PC-9 (cell line): ENCODE results near the gene URGCP. TPM values are rescaled to one million over a fixed set of nuclear protein-coding genes. Genes with fewer than 3 reads are reported as not detected.

Source experiments
- BruUV-seq: library from RNA; stranded (reverse); fragments of 400-500 nt; replicated peaks from 2 replicates; lab custom pipeline; 2021; lab: Mats Ljungman, UMichigan
- CTCF ChIA-PET: fragments of 300-600 bp; sonication (Branson Sonifier 250); formaldehyde crosslinking; loops from one replicate; lab custom pipeline; 2022; ENCODE audit warnings: antibody characterized with exemption; lab: Charles Lee
- POLR2A ChIA-PET: fragments of 300-600 bp; sonication (Branson Sonifier 250); formaldehyde crosslinking; loops from one replicate; lab custom pipeline; 2022; ENCODE audit warnings: antibody characterized with exemption; ENCODE audit not compliant: unreplicated experiment; lab: Charles Lee
- DNase-seq, 2 experiments: peaks; one replicate each; pipeline versions ENCODE4 v3.0.0 to v3.0.0-alpha.2; 2015 to 2022; ENCODE audit warnings: mixed read lengths in 1 of 2
- H2AFZ ChIP-seq: fragments of 200-600 bp; sonication (generic); 2 replicates; pipeline ENCODE4 v1.8.1; 2017; ENCODE audit warnings: antibody characterized with exemption
- H3F3A ChIP-seq: fragments of 200-600 bp; sonication (generic); 2 replicates; pipeline ENCODE4 v1.8.1; 2017; ENCODE audit warnings: antibody characterized with exemption, mild to moderate bottlenecking, low read depth; ENCODE audit not compliant: insufficient read depth
- H3K27ac ChIP-seq: fragments of 200-600 bp; sonication (generic); 2 replicates; pipeline ENCODE4 v1.6.1; 2016; ENCODE audit warnings: mixed run types
- H3K27me3 ChIP-seq: fragments of 200-600 bp; sonication (generic); 2 replicates; pipeline ENCODE4 v1.6.1; 2016; ENCODE audit warnings: low read depth, mixed run types; ENCODE audit not compliant: insufficient read depth
- H3K36me3 ChIP-seq: fragments of 200-600 bp; sonication (generic); 2 replicates; pipeline ENCODE4 v1.6.1; 2016; ENCODE audit warnings: low read depth, mixed run types
- H3K4me1 ChIP-seq: fragments of 200-600 bp; sonication (generic); replicated peaks from 2 replicates; pipeline ENCODE4 v1.6.1; 2016; ENCODE audit warnings: mixed run types; ENCODE audit not compliant: insufficient read depth
- H3K4me2 ChIP-seq: fragments of 200-600 bp; sonication (generic); 2 replicates; pipeline ENCODE4 v1.6.1; 2017; ENCODE audit warnings: mixed run types
- H3K4me3 ChIP-seq: fragments of 200-600 bp; sonication (generic); 2 replicates; pipeline ENCODE4 v1.6.1; 2016; ENCODE audit warnings: mixed run types
- H3K79me2 ChIP-seq: fragments of 200-600 bp; sonication (generic); 2 replicates; pipeline ENCODE4 v1.6.1; 2017; ENCODE audit warnings: low read depth, mixed run types
- H3K9me2 ChIP-seq: fragments of 200-600 bp; sonication (generic); 2 replicates; pipeline ENCODE4 v1.8.1; 2017; ENCODE audit warnings: mild to moderate bottlenecking; ENCODE audit not compliant: insufficient read depth
- H3K9me3 ChIP-seq: fragments of 200-600 bp; sonication (generic); 2 replicates; pipeline ENCODE4 v1.8.1; 2016; ENCODE audit warnings: low read depth; ENCODE audit not compliant: insufficient read depth
- H4K20me1 ChIP-seq: fragments of 200-600 bp; sonication (generic); 2 replicates; pipeline ENCODE4 v1.8.1; 2017; ENCODE audit not compliant: insufficient read depth
- EZH2 ChIP-seq: fragments of 200-600 bp; sonication (generic); IDR thresholded peaks from 2 replicates; pipeline ENCODE4 v1.8.0; 2017; ENCODE audit warnings: antibody characterized with exemption, low read depth
- intact Hi-C: fragments of 100-400 bp; cut with micrococcal nuclease; formaldehyde crosslinking; loops from one replicate; pipeline ENCODE4 v1.10.0; 2022; ENCODE audit not compliant: unreplicated experiment
- total RNA-seq: library from RNA; stranded (reverse); gene quantifications from 2 replicates; pipeline ENCODE4 v1.2.3, GENCODE V29; 2021
- TF ChIP-seq, protein P1 (sequence below): fragments of 200-600 bp; sonication (generic); conservative IDR thresholded peaks from 2 replicates; pipeline ENCODE4 v1.6.1; 2017; ENCODE audit warnings: mixed run types, antibody characterized with exemption, mild to moderate bottlenecking, moderate library complexity

Gene URGCP
- total RNA-seq, 1 experiment from 2014 or later = 49.5 TPM

DNA sequence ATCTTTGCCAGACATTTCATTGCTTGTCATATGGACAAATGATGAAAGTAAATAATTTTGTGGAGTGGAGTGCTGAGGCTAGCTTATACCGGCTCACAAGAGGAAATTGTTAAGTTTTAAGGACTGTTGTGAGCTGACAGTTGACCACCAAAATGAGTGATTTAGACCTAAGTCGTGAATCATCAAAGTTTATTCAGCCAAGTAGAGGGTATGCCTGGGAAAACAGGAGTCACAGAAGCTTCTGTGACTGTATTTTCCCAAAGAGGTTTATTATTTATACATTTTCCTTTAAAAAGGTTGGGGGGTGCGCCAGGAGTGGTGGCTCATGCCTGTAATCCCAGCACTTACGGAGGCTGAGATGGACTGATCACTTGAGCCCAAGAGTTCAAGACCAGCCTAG is 58.9 kb downstream of the URGCP start:
- no peak overlapping the region for H2AFZ ChIP-seq
- no peaks in the 10 kb centered on the region for H3K27me3 ChIP-seq
- intact Hi-C loops = no loop called here
- no peaks in the 10 kb centered on the region for H3K9me2 ChIP-seq
- no peaks in the 10 kb centered on the region for H3K4me1 ChIP-seq
- no peaks in the 10 kb centered on the region for H3K79me2 ChIP-seq
- H3K4me2 ChIP-seq = no peak overlapping the region
- DNase-seq = no peak
- H3K27ac ChIP-seq = no peak overlapping the region
- no peaks in the 10 kb centered on the region for H4K20me1 ChIP-seq
- H3K36me3 ChIP-seq = no peaks in the 10 kb centered on the region
- ChIA-PET CTCF (no interaction called here), POLR2A (no interaction called here)
- no TSS peak for BruUV-seq
- H3K4me3 ChIP-seq = no peak overlapping the region
- TF ChIP-seq, protein P1, sequence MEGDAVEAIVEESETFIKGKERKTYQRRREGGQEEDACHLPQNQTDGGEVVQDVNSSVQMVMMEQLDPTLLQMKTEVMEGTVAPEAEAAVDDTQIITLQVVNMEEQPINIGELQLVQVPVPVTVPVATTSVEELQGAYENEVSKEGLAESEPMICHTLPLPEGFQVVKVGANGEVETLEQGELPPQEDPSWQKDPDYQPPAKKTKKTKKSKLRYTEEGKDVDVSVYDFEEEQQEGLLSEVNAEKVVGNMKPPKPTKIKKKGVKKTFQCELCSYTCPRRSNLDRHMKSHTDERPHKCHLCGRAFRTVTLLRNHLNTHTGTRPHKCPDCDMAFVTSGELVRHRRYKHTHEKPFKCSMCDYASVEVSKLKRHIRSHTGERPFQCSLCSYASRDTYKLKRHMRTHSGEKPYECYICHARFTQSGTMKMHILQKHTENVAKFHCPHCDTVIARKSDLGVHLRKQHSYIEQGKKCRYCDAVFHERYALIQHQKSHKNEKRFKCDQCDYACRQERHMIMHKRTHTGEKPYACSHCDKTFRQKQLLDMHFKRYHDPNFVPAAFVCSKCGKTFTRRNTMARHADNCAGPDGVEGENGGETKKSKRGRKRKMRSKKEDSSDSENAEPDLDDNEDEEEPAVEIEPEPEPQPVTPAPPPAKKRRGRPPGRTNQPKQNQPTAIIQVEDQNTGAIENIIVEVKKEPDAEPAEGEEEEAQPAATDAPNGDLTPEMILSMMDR = no peak
- no peak for TF ChIP-seq EZH2
- no peaks in the 10 kb centered on the region for H3K9me3 ChIP-seq
- no peaks in the 10 kb centered on the region for H3F3A ChIP-seq

- no peak overlapping the region for H3K4me2 ChIP-seq
- no peaks in the 10 kb centered on the region for H3K9me2 ChIP-seq
- intact Hi-C loops = no loop called here
- no peaks in the 10 kb centered on the region for H3K9me3 ChIP-seq
- H3K27me3 ChIP-seq = no peaks in the 10 kb centered on the region
- no peak overlapping the region for H3K4me3 ChIP-seq
- no peak overlapping the region for H3K27ac ChIP-seq
- no peak overlapping the region for H2AFZ ChIP-seq
- H3F3A ChIP-seq = no peaks in the 10 kb centered on the region
- H4K20me1 ChIP-seq = no peaks in the 10 kb centered on the region
- H3K79me2 ChIP-seq = no peaks in the 10 kb centered on the region
- DNase-seq = no peak
- no peaks in the 10 kb centered on the region for H3K4me1 ChIP-seq
- H3K36me3 ChIP-seq = no peaks in the 10 kb centered on the region
- POLR2A ChIA-PET = no interaction called here
- no peak for TF ChIP-seq EZH2
- TF ChIP-seq, protein P1 = no peak
- CTCF ChIA-PET = interaction anchor here (0.6 to 1.3 kb wide), 2 partner anchors 91 to 262 kb away, joined by 3 to 8 read pairs; partner anchors contain the start of gene STK17A
- no TSS peak for BruUV-seq
Measured at GRCh38 chr7:43844662-43845061, 61.7 kb downstream of the URGCP start.

DNA sequence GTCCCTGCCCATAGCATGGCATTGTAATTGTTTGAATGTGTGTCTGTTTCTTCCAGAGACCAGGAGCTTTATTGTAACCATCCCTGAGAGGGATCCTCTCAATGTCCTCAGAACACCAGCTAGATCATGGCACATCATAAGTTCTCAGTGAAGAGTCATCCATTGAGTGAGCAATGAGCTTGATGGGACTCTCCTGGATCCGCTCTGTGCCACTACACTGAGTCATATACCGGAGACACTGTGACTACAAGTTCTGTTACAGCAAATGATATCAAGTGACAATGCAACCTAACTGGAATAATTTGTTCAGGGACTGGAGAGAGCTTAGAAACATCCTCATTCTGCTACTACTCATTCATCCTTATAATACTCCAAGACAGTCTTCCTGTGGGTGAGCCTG is 62.1 kb downstream of the URGCP start:
- no TSS peak for BruUV-seq
- H3K4me3 ChIP-seq = no peak overlapping the region
- CTCF ChIA-PET = interaction anchor here (0.6 to 1.3 kb wide), 2 partner anchors 91 to 262 kb away, joined by 3 to 8 read pairs; partner anchors contain the start of gene STK17A
- no peak for TF ChIP-seq EZH2
- TF ChIP-seq, protein P1 = no peak
- H3K9me2 ChIP-seq = no peaks in the 10 kb centered on the region
- no peak overlapping the region for H3K4me2 ChIP-seq
- DNase-seq = no peak
- no peaks in the 10 kb centered on the region for H3K4me1 ChIP-seq
- H3K27ac ChIP-seq = no peak overlapping the region
- H2AFZ ChIP-seq = no peak overlapping the region
- intact Hi-C loops = no loop called here
- no peaks in the 10 kb centered on the region for H3K27me3 ChIP-seq
- no peaks in the 10 kb centered on the region for H3K36me3 ChIP-seq
- H4K20me1 ChIP-seq = no peaks in the 10 kb centered on the region
- no peaks in the 10 kb centered on the region for H3K9me3 ChIP-seq
- POLR2A ChIA-PET = no interaction called here
- H3F3A ChIP-seq = no peaks in the 10 kb centered on the region
- no peaks in the 10 kb centered on the region for H3K79me2 ChIP-seq
